ENCODE data around the gene LRCH1. TPM values are rescaled to one million over a fixed set of nuclear protein-coding genes. Genes with fewer than 3 reads are reported as not detected.

The LRCH1 gene
- polyA plus RNA-seq, 3 donors = 30.4 to 37.4 (median 34.1) TPM

- DNase-seq (ENCODE audit: extremely low read depth in 1 of 11, low read depth in 9 of 11, low spot score in 4 of 11) = no peak
Observed at GRCh38 chr13:46715363-46715762, 162.4 kb downstream of the LRCH1 start.

DNA sequence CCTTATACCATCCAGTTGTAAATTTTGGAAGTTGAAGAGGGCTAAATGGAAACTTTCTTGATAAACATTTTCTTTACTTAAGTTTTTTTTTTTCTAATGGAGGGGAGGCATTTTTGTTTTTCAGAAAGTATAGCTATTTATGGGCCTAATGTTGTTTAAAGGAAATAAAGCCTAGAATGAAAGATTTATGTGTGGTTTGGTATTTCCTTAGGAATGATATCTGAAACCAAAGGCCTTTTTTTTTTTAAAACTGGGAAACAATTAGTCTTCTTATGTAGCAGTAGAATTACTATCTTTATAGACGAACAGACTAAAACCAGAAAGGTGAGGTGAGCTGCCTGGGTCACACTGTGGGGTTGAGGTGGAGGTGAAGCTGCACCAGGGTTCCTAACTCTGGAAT lies 163.9 kb downstream of the LRCH1 start:
- peak in 4 of 11 donors; percentile 24 to 45 (median 32) for DNase-seq (ENCODE audit: extremely low read depth in 1 of 11, low read depth in 9 of 11, low spot score in 4 of 11)

- no peak for DNase-seq (ENCODE audit: extremely low read depth in 1 of 11, low read depth in 9 of 11, low spot score in 4 of 11)
Observed at GRCh38 chr13:46717275-46717674, 164.3 kb downstream of the LRCH1 start.

DNA sequence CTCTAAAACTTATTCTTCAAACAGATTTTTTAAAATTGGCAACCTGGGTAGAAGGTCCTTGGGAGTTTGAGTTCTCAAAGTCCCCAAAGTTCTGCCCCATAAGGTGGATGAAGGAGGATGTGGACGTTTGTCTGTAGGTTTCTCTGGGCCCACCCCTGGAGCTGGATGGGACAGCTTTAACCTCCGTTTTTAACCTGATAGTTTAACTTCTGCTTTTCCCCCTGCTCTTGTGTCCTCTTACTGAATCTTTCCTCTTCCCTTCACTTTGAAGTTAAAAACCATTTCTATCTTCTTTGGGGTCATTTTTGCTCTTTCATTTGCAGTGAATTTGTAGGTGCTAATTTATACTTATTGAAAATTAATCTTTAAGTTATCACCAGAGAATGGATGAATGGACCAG lies 164.9 kb downstream of the LRCH1 start:
- no peak for DNase-seq (ENCODE audit: extremely low read depth in 1 of 11, low read depth in 9 of 11, low spot score in 4 of 11)

GRCh38 chr13:46720189-46720588 lies 167.2 kb downstream of the LRCH1 start:
- DNase-seq (ENCODE audit: extremely low read depth in 1 of 11, low read depth in 9 of 11, low spot score in 4 of 11) = no peak

- DNase-seq (ENCODE audit: extremely low read depth in 1 of 11, low read depth in 9 of 11, low spot score in 4 of 11) = peak in 7 of 11 donors; percentile 25 to 46 (median 36)
Observed at GRCh38 chr13:46721054-46721453, 168.1 kb downstream of the LRCH1 start.

GRCh38 chr13:46726347-46726746 lies 173.4 kb downstream of the LRCH1 start:
- DNase-seq (ENCODE audit: extremely low read depth in 1 of 11, low read depth in 9 of 11, low spot score in 4 of 11) = no peak

DNA sequence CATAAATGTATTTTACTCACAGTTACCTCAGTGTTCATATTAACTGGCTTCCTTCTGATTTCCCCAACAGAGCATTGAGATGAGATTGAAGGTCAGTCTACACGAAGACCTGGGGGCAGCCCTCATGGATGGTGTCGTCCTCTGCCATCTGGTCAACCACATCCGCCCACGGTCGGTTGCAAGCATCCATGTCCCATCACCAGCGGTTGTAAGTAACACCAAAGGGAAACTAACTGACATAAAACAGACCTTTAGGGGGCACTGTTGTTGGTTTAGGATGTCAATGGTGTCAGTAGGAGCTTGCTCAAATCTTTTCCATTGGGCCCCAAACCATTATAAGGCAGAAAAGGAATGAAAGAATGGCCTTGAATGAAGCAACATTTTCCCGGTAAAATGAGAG lies 175.8 kb downstream of the LRCH1 start:
- no peak for DNase-seq (ENCODE audit: extremely low read depth in 1 of 11, low read depth in 9 of 11, low spot score in 4 of 11)

DNA sequence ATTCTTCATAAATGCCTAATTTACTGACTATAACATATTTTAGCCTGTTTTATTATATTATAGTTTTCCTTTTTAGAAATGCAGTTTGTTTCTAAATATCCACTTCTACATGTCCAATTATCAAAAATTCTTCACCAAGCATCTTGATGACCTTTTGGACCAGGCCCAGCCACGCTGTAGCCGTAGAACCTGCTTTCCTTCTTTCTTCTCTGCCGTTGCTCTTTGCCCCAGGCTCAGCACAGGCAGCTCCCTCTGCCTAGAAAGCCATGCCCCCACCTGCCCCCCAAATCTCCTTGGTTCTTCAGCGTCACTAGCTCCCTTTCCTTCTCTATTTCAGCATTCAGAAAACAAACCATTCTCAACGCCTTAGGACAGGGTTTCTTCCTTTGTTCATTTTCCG lies 178.6 kb downstream of the LRCH1 start:
- DNase-seq (ENCODE audit: extremely low read depth in 1 of 11, low read depth in 9 of 11, low spot score in 4 of 11) = no peak

DNA sequence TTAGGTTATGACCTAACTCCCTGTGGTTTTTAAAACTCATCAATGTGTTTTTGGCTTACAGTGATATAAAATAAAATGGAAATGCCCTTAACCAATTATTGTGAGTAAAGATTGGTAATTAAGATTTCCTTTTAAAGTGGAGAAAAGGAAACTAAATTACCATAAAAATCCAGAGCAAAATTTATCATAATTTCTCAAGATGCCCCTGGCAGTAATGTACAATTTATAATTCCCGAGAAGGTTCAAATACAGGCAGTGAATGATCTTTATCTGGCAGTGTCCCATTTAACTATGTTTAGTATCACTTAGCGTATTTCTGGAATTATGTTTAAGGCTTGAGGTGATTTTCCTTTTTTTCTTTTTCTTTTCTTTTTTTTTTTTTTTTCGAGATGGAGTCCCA lies 182.5 kb downstream of the LRCH1 start:
- DNase-seq (ENCODE audit: extremely low read depth in 1 of 11, low read depth in 9 of 11, low spot score in 4 of 11) = no peak

GRCh38 chr13:46736541-46737310 lies 183.8 kb downstream of the LRCH1 start:
- no peak for DNase-seq (ENCODE audit: extremely low read depth in 1 of 11, low read depth in 9 of 11, low spot score in 4 of 11)

DNA sequence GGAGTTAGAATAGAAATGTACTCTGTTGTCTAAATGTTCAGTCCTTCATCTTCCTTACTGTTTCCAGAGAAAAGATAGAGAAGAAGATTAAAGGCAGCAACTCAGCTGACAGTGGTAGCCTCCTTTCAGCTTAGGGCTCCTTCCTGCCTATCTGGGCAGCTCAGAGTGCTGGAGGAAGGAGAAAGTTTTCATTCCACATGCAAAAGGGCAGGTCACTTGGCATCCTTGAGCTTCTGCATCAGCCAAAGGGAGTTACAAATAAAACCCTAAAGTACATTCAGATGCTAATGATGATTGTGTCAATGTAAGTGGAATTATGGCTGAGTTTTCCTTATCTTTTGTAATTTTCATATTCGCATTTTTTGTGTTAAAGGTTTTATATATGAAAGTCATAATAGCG lies 185.1 kb downstream of the LRCH1 start:
- no peak for DNase-seq (ENCODE audit: extremely low read depth in 1 of 11, low read depth in 9 of 11, low spot score in 4 of 11)

DNA sequence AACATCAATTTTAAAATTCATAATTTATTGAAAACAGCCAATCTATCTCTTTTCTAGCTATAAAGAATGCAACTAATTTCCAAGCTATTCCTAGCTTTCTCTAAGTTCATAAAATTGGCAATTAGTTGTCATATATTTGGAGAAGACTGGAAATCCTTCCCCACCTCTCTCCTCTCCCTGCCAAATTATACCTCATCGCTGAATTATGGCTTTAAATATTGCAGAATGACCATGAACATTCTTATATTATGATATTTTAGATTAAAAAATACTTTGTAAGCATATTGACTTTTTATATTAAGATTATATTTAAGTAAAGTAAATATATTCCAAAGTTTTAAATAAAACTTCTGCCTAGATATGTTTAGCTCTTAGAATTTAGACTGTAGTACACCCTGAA lies 185.8 kb downstream of the LRCH1 start:
- no peak for DNase-seq (ENCODE audit: extremely low read depth in 1 of 11, low read depth in 9 of 11, low spot score in 4 of 11)

- no peak for DNase-seq (ENCODE audit: extremely low read depth in 1 of 11, low read depth in 9 of 11, low spot score in 4 of 11)
Observed at GRCh38 chr13:46739447-46740098, 186.6 kb downstream of the LRCH1 start.

- no peak for DNase-seq (ENCODE audit: extremely low read depth in 1 of 11, low read depth in 9 of 11, low spot score in 4 of 11)
Observed at GRCh38 chr13:46743191-46743590, 190.2 kb downstream of the LRCH1 start.

- no peak for DNase-seq (ENCODE audit: extremely low read depth in 1 of 11, low read depth in 9 of 11, low spot score in 4 of 11)
Observed at GRCh38 chr13:46745062-46745461, 192.1 kb downstream of the LRCH1 start.

GRCh38 chr13:46745706-46746105 lies 192.7 kb downstream of the LRCH1 start:
- no peak for DNase-seq (ENCODE audit: extremely low read depth in 1 of 11, low read depth in 9 of 11, low spot score in 4 of 11)

DNA sequence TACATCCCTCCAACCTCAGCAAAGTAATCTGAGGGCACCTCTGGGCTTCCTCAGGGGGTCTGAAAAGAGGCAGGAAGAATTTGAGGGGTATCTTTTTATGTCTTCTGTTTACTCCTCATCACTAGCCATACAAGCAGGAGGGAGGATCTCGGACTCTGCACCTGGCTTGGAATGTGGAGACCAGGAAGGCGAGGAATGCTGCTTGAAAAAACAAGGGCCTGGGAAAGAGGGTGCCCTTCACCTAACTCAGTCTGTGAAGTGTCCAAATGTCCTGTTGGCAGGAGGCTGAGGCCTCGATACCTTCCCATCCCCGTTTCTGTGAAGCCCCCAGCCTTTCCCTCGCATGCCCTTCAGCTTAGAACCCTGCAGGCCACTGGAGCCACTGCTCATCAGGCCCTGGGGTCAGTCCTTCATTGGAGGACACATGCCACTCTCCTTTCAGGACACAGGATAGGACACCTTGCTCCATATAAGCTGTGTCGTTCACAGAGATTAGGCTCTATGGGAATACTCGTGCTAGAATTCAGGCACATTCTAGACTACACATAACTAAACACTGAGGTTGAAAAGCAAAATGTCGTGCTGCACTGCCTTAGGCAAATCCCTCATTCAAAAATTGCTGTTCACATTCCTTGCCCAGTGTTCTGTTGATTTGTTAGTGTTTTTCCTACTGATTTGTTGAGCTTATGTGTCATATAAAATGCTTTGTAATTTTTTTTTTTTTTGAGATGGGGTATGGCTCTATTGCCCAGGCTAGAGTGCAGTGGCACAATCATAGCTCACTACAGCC lies 194.3 kb downstream of the LRCH1 start:
- no peak for DNase-seq (ENCODE audit: extremely low read depth in 1 of 11, low read depth in 9 of 11, low spot score in 4 of 11)

DNA sequence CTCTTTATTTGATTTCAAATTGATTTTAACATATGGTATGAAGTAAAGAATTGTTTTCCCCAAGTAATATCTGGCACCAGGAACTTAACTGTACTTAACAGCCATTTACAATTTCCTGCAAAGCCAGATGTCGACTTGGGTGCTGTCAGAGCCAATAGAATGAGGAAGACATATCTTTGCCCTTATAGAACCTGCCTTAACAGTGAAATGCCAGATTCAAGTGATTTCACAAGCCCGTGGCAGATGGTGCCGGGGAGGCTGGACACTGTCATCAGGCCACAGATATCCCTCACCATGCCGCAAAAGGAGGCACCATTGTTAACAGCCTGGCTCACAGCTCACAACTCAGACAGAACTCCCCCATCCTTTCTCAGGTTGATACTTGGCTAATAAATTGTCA lies 195.3 kb downstream of the LRCH1 start:
- DNase-seq (ENCODE audit: extremely low read depth in 1 of 11, low read depth in 9 of 11, low spot score in 4 of 11) = no peak

DNA sequence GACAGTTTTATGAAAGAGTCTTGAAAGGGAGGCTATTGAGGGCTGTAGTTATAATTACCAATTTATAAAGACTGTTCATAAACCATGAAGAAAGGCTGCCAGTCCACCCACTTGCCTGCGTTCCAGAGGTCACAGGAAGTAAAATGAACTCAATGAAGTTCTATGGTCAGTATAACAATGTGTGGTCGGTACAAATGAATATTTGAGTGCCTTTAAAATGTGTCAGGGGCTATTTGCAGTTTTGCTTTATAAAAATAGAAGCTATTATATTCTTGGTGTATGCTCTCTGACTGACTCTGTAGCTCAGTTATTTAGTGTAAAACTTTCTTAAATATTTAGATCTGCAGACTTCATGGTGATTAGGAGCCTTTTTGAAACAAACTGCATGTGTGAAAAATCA lies 197.0 kb downstream of the LRCH1 start:
- DNase-seq (ENCODE audit: extremely low read depth in 1 of 11, low read depth in 9 of 11, low spot score in 4 of 11) = peak in 2 of 11 donors; percentile 31 to 43
